Naive B cell (primary cell): ENCODE results near the gene MLF1. TPM values are rescaled to one million over a fixed set of nuclear protein-coding genes. Genes with fewer than 3 reads are reported as not detected.

ENCODE experiments used
- ATAC-seq, 2 donors: fragments of 150-1000 bp; cut with Tn5 transposase; 2 replicates each; pipeline ENCODE4 v1.10.0; 2021; ENCODE audit warnings: low read depth in 2 of 2, mild to moderate bottlenecking in 2 of 2, moderate library complexity in 2 of 2
- DNase-seq: peaks from one replicate; pipeline ENCODE4 v3.0.0; 2022
- H3K27ac Mint-ChIP-seq, 6 donors: one replicate each; pipeline ENCODE4 v1.8.0; 2020 to 2022; ENCODE audit warnings: mild to moderate bottlenecking in 6 of 6, mixed read lengths in 6 of 6, moderate library complexity in 5 of 6, inconsistent platforms in 2 of 6
- H3K27me3 Mint-ChIP-seq, 3 donors: one replicate each; pipeline ENCODE4 v1.8.0; 2021 to 2022; ENCODE audit warnings: mixed read lengths in 3 of 3, mild to moderate bottlenecking in 1 of 3
- H3K36me3 Mint-ChIP-seq, 2 donors: one replicate each; pipeline ENCODE4 v1.8.0; 2020 to 2022; ENCODE audit warnings: mixed read lengths in 2 of 2, inconsistent platforms in 1 of 2, mild to moderate bottlenecking in 1 of 2
- H3K4me1 Mint-ChIP-seq, 3 donors: one replicate each; pipeline ENCODE4 v1.8.0; 2020 to 2022; ENCODE audit warnings: mixed read lengths in 3 of 3, inconsistent platforms in 1 of 3, mild to moderate bottlenecking in 1 of 3, moderate library complexity in 1 of 3
- H3K4me3 Mint-ChIP-seq, 8 donors: one replicate each; pipeline ENCODE4 v1.8.0; 2020 to 2022; ENCODE audit warnings: mild to moderate bottlenecking in 8 of 8, mixed read lengths in 8 of 8, moderate library complexity in 8 of 8, inconsistent platforms in 2 of 8
- H3K9me3 Mint-ChIP-seq, 7 donors: one replicate each; pipeline ENCODE4 v1.8.0; 2020 to 2022; ENCODE audit warnings: mixed read lengths in 7 of 7, mild to moderate bottlenecking in 5 of 7, inconsistent platforms in 2 of 7, moderate library complexity in 1 of 7
- polyA plus RNA-seq, 6 donors: library from polyadenylated mRNA; unstranded; fragments of 300-500 nt; fragmentation: Illumina TruSeq; gene quantifications; one replicate each; pipeline ENCODE4 v1.2.3, GENCODE V29; 2021; ENCODE audit warnings: low read depth in 6 of 6

MLF1 gene
- polyA plus RNA-seq, 6 donors from 2014 or later = 0.35 to 1.4 (median 0.59) TPM; not detected in 2

GRCh38 chr3:158560979-158561378 is 10.0 kb upstream of the MLF1 start:
- H3K27me3 Mint-ChIP-seq = peaks cover 5 to 27% (median 12%) of the 10 kb centered on the region in 3 donors
- ATAC-seq (no peak), DNase-seq (no peak)
- H3K36me3 Mint-ChIP-seq = no peaks in the 10 kb centered on the region
- H3K9me3 Mint-ChIP-seq = peaks cover 0 to 11% (median 6%) of the 10 kb centered on the region in 7 donors
- H3K27ac Mint-ChIP-seq = no peak overlapping the region
- no peaks in the 10 kb centered on the region for H3K4me1 Mint-ChIP-seq
- H3K4me3 Mint-ChIP-seq = no peak overlapping the region

DNA sequence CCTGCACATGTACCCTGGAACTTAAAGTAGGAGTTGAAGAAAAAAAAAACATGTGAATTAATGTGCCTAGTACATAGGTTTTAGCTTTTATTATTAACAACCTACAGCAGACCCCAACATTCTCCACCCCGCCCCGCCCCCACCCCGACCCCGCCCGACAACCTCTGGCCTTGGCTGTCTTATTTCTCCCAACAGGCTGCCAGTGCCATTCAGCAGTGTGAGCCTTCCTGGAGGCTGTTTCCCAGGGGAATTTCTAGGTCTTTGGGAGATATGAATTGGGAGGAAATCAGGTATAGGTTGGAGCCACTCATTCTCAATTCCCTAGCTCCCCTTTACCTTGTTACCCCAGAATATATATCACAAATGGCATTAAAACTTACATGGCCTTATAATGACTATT is 8.3 kb upstream of the MLF1 start:
- Mint-ChIP-seq H3K4me1 (no peaks in the 10 kb centered on the region), H3K27ac (no peak overlapping the region), H3K27me3 (peaks cover 6 to 38% (median 14%) of the 10 kb centered on the region in 3 donors), H3K36me3 (no peaks in the 10 kb centered on the region), H3K9me3 (peaks cover 0 to 12% (median 3%) of the 10 kb centered on the region in 7 donors), H3K4me3 (no peak overlapping the region)
- ATAC-seq = no peak
- no peak for DNase-seq

GRCh38 chr3:158563076-158563475 is 7.9 kb upstream of the MLF1 start:
- peaks cover 6 to 42% (median 18%) of the 10 kb centered on the region in 3 donors for H3K27me3 Mint-ChIP-seq
- no peak overlapping the region for H3K27ac Mint-ChIP-seq
- no peaks in the 10 kb centered on the region for H3K4me1 Mint-ChIP-seq
- DNase-seq (no peak), ATAC-seq (no peak)
- no peak overlapping the region for H3K4me3 Mint-ChIP-seq
- peaks cover 0 to 12% (median 3%) of the 10 kb centered on the region in 7 donors for H3K9me3 Mint-ChIP-seq
- H3K36me3 Mint-ChIP-seq = no peaks in the 10 kb centered on the region

GRCh38 chr3:158565076-158565475 is 5.9 kb upstream of the MLF1 start:
- Mint-ChIP-seq H3K36me3 (peaks cover 0 to 8% of the 10 kb centered on the region in 2 donors), H3K4me3 (peak overlapping the region in 1 of 8 donors; percentile 35), H3K9me3 (peaks cover 0 to 13% (median 4%) of the 10 kb centered on the region in 7 donors), H3K27me3 (peaks cover 17 to 50% (median 21%) of the 10 kb centered on the region in 3 donors), H3K27ac (peak overlapping the region in 1 of 6 donors; percentile 17), H3K4me1 (no peaks in the 10 kb centered on the region)
- no peak for ATAC-seq
- DNase-seq = no peak

DNA sequence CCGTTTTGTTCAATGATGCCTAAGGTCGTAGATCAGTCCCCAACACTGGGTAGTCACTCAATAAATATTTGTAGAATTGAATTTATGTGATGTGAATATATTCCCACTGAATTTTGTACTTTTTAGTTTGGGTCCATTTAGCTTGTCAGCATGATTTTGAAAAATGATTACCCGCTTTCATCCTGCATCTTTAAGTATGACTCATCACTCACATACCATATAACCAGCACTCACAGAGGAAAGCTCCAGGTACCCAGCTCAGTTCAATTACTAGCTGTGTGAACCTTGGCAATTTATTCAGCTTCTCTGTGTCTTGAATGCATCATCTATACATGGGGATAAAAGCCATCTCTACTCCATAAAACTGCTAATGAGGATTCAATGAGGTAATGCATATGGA is 2.2 kb upstream of the MLF1 start:
- Mint-ChIP-seq H3K4me1 (peaks cover 6 to 13% (median 10%) of the 10 kb centered on the region in 3 donors), H3K4me3 (no peak overlapping the region), H3K27me3 (peaks cover 37 to 68% (median 41%) of the 10 kb centered on the region in 3 donors), H3K27ac (no peak overlapping the region), H3K36me3 (peaks cover 0 to 17% of the 10 kb centered on the region in 2 donors), H3K9me3 (peaks cover 0 to 18% (median 7%) of the 10 kb centered on the region in 7 donors)
- ATAC-seq (no peak), DNase-seq (no peak)

- peak overlapping the region in 2 of 6 donors; percentile 15 to 74 for H3K27ac Mint-ChIP-seq
- H3K36me3 Mint-ChIP-seq = peaks cover 0 to 17% of the 10 kb centered on the region in 2 donors
- H3K9me3 Mint-ChIP-seq = peaks cover 0 to 18% (median 7%) of the 10 kb centered on the region in 7 donors
- peaks cover 6 to 13% (median 10%) of the 10 kb centered on the region in 3 donors for H3K4me1 Mint-ChIP-seq
- DNase-seq (no peak), ATAC-seq (no peak)
- H3K4me3 Mint-ChIP-seq = peak overlapping the region in 1 of 8 donors; percentile 74
- H3K27me3 Mint-ChIP-seq = peaks cover 37 to 68% (median 41%) of the 10 kb centered on the region in 3 donors
These were observed 1.2 kb upstream of the MLF1 start for GRCh38 chr3:158569794-158570193.

DNA sequence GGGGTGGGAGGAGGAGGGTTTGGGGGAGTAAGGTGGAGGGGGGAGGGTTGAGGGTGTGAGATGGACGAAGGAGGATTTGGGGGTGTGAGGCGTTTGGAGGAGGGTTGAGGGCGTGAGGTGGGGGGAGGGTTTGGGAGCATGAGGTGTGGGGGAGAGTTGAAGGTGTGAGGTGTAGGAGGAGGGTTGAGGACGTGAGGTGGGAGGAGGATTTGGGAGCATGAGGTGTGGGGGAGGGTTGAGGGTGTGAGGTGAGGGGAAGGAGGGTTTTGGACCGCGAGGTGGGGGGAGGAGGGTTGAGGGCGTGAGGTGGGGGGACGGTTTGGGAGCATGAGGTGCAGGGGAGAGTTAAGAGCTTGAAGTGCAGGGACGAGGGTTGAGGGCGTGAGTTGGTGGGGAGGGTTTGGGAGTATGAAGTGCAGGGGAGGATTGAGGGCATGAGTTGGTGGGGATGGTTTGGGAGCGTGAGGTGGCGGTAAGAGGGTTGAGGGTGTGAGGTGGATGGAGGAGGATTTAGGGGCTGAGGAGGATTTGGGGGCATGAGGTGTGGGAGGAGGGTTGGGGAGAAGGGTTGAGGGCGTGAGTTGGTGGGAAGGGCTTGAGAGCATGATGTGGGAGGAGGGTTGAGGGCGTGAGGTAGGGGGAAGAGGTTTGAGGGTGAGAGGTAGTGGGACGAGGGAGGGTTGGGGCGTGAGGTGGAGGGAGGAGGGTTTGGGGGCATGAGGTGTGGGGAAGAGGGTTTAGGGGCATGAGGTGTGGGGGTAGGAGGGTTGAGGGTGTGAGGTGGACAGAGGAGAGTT is 1.2 kb downstream of the MLF1 start:
- Mint-ChIP-seq H3K9me3 (peaks cover 0 to 9% (median 3%) of the 10 kb centered on the region in 7 donors), H3K4me3 (peak overlapping the region in 2 of 8 donors; percentile 11 to 59), H3K36me3 (peaks cover 0 to 17% of the 10 kb centered on the region in 2 donors), H3K27me3 (peaks cover 33 to 56% (median 41%) of the 10 kb centered on the region in 3 donors), H3K4me1 (peaks cover 6 to 13% (median 10%) of the 10 kb centered on the region in 3 donors), H3K27ac (peak overlapping the region in 1 of 6 donors; percentile 31)
- DNase-seq = no peak
- no peak for ATAC-seq

DNA sequence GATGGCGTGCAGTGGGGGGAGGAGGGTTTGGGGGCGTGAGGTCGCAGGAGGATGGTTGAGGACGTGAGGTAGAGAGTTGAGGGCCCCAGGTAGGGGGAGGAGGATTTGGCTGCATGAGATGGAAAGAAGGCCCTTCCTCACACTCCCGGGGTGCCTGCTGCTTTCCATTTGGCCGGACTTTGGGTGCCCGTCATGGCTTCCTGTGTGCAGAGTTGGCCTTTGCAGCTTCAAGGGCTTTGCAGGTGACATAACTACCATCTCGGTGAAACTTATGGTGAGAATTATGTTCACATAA is 1.7 kb downstream of the MLF1 start:
- Mint-ChIP-seq H3K36me3 (peaks cover 0 to 17% of the 10 kb centered on the region in 2 donors), H3K27me3 (peaks cover 28 to 50% (median 41%) of the 10 kb centered on the region in 3 donors), H3K4me3 (peak overlapping the region in 2 of 8 donors; percentile 24 to 59), H3K27ac (peak overlapping the region in 1 of 6 donors; percentile 51), H3K9me3 (peaks cover 0 to 9% (median 3%) of the 10 kb centered on the region in 7 donors), H3K4me1 (peaks cover 6 to 13% (median 10%) of the 10 kb centered on the region in 3 donors)
- DNase-seq (no peak), ATAC-seq (no peak)

- H3K27ac Mint-ChIP-seq = no peak overlapping the region
- no peak for ATAC-seq
- no peak for DNase-seq
- H3K36me3 Mint-ChIP-seq = peaks cover 0 to 17% of the 10 kb centered on the region in 2 donors
- H3K9me3 Mint-ChIP-seq = peaks cover 0 to 9% (median 2%) of the 10 kb centered on the region in 7 donors
- H3K4me3 Mint-ChIP-seq = no peak overlapping the region
- peaks cover 6 to 13% (median 10%) of the 10 kb centered on the region in 3 donors for H3K4me1 Mint-ChIP-seq
- peaks cover 25 to 40% (median 36%) of the 10 kb centered on the region in 3 donors for H3K27me3 Mint-ChIP-seq
These were observed 2.7 kb downstream of the MLF1 start for GRCh38 chr3:158573714-158574113.

DNA sequence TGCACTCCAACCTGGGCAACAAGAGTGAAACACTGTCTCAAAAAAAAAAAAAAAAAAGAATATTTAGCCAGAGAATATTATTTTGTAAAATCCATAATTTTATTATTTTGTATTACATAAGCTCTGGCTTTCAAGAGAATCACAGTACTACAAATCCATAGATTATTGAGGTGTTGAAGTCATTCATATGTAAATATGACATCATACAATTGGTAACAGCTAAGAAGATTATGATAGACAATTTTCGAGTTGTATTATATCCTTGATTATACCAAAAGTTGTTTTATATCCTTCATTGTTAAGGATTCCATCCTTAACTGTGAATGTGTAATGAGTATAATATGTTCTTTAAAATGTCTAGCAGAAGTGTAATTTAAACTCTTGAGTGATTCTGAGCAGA is 3.7 kb downstream of the MLF1 start:
- H3K4me1 Mint-ChIP-seq = peaks cover 6 to 13% (median 10%) of the 10 kb centered on the region in 3 donors
- H3K4me3 Mint-ChIP-seq = no peak overlapping the region
- H3K36me3 Mint-ChIP-seq = peaks cover 0 to 9% of the 10 kb centered on the region in 2 donors
- H3K9me3 Mint-ChIP-seq = peaks cover 0 to 9% (median 2%) of the 10 kb centered on the region in 7 donors
- peaks cover 20 to 31% (median 28%) of the 10 kb centered on the region in 3 donors for H3K27me3 Mint-ChIP-seq
- ATAC-seq (no peak), DNase-seq (no peak)
- no peak overlapping the region for H3K27ac Mint-ChIP-seq

DNA sequence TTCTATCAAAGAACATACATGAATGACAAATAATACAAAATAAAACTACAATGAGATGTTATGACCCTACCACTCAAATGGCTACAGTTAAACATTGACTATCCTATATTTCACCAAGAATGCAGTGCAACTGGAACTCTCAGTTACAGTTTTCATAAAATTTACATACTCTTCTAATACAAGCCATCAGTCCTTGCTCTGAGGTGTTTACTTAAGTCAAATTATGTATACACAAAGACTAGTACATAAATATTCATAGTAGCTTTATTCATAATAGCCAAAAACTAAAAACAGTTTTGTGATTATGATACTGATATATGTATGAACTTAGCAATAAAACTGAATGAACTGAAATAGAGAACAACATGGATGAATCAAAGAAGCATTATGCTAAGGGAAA is 19.2 kb downstream of the MLF1 start:
- H3K27ac Mint-ChIP-seq = no peak overlapping the region
- H3K27me3 Mint-ChIP-seq = peaks cover 7 to 28% (median 12%) of the 10 kb centered on the region in 3 donors
- no peaks in the 10 kb centered on the region for H3K36me3 Mint-ChIP-seq
- DNase-seq (no peak), ATAC-seq (no peak)
- peaks cover 0 to 3% (median 0%) of the 10 kb centered on the region in 7 donors for H3K9me3 Mint-ChIP-seq
- H3K4me3 Mint-ChIP-seq = no peak overlapping the region
- H3K4me1 Mint-ChIP-seq = no peaks in the 10 kb centered on the region

DNA sequence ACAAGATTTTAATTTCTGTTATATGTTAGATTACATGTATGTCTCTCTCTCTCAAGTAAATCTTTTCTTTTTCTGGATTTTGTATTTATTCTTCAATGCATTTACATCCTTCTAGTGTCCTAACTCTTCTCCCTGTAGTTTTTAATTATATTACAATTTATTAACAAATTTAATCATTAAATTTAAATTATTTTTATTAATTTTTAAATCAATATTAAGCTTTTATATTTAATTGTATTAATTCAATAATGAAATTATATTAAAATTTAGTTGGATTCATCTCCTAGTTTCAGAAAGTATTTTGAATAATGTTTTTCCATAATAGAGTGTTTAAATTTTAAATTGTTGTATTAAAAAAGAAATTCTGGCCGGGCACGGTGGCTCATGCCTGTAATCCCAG is 29.8 kb downstream of the MLF1 start:
- Mint-ChIP-seq H3K4me3 (no peak overlapping the region), H3K9me3 (no peaks in the 10 kb centered on the region), H3K36me3 (no peaks in the 10 kb centered on the region), H3K27me3 (peaks cover 0 to 4% (median 0%) of the 10 kb centered on the region in 3 donors), H3K27ac (no peak overlapping the region), H3K4me1 (no peaks in the 10 kb centered on the region)
- ATAC-seq (no peak), DNase-seq (no peak)

GRCh38 chr3:158602227-158602626 is 31.2 kb downstream of the MLF1 start:
- no peak for DNase-seq
- Mint-ChIP-seq H3K36me3 (no peaks in the 10 kb centered on the region), H3K27ac (no peak overlapping the region), H3K27me3 (peaks cover 0 to 4% (median 0%) of the 10 kb centered on the region in 3 donors), H3K4me3 (no peak overlapping the region), H3K4me1 (no peaks in the 10 kb centered on the region), H3K9me3 (no peaks in the 10 kb centered on the region)
- no peak for ATAC-seq
